SK-N-SH (cell line): ENCODE results near the gene PRKAB1.

Experiments used
- CHD2 ChIP-seq: fragments of 150-350 bp; IDR thresholded peaks from 2 replicates; pipeline ENCODE4 v1.6.1; 2018; ENCODE audit warnings: low read length; ENCODE audit not compliant: partially characterized antibody
- CTCF ChIP-seq: fragments of 200-600 bp; sonication (generic); IDR thresholded peaks from 2 replicates; pipeline ENCODE4 v1.6.1; 2017; ENCODE audit warnings: antibody characterized with exemption, mild to moderate bottlenecking, moderate library complexity
- EP300 ChIP-seq, 2 experiments: IDR thresholded peaks; 2 replicates each; pipeline versions ENCODE4 v1.4.0 to v1.6.1; 2012; ENCODE audit warnings: borderline replicate concordance in 1 of 2, low read depth in 1 of 2, low read length in 1 of 2
- EZH2phosphoT487 ChIP-seq: fragments of 200-600 bp; sonication (generic); IDR thresholded peaks from 2 replicates; pipeline ENCODE4 v1.6.1; 2017; ENCODE audit warnings: low read depth, mixed run types, mild to moderate bottlenecking, antibody characterized with exemption, moderate library complexity, borderline replicate concordance
- GATA2 ChIP-seq: sonication (generic); formaldehyde crosslinking; IDR thresholded peaks from 2 replicates; pipeline ENCODE4 v1.5.0; 2020; ENCODE audit warnings: mild to moderate bottlenecking, missing genetic modification reagents
- JUND ChIP-seq: IDR thresholded peaks from 2 replicates; pipeline ENCODE4 v1.4.0; 2012
- NFIC ChIP-seq: IDR thresholded peaks from 2 replicates; pipeline ENCODE4 v1.4.0; 2012; ENCODE audit warnings: borderline replicate concordance
- PBX3 ChIP-seq: IDR thresholded peaks from 2 replicates; pipeline ENCODE4; 2012
- POLR2AphosphoS5 ChIP-seq: IDR thresholded peaks from 2 replicates; pipeline ENCODE4 v1.6.1; 2012; ENCODE audit warnings: low read depth, low read length
- RAD21 ChIP-seq: IDR thresholded peaks from 2 replicates; pipeline ENCODE4 v1.6.1; 2012; ENCODE audit warnings: mild to moderate bottlenecking, low read length
- RCOR1 ChIP-seq: fragments of 150-350 bp; IDR thresholded peaks from 2 replicates; pipeline ENCODE4 v1.6.1; 2017; ENCODE audit warnings: antibody characterized with exemption, low read length
- SIN3A ChIP-seq: IDR thresholded peaks from 2 replicates; pipeline ENCODE4 v1.6.1; 2012; ENCODE audit warnings: low read depth, mild to moderate bottlenecking, low read length, moderate library complexity, borderline replicate concordance
- TEAD4 ChIP-seq: IDR thresholded peaks from 2 replicates; pipeline ENCODE4 v1.4.0; 2012; ENCODE audit warnings: mild to moderate bottlenecking, borderline replicate concordance; ENCODE audit not compliant: insufficient read depth
- USF1 ChIP-seq: IDR thresholded peaks from 2 replicates; pipeline ENCODE4 v1.4.0; 2012; ENCODE audit warnings: low read depth, borderline replicate concordance

GRCh38 chr12:119627686-119628085 is 40.2 kb upstream of the PRKAB1 start:
- TF ChIP-seq JUND (no peak), NFIC (no peak), CTCF (no peak), GATA2 (CRISPR knock-in tag) (no peak), CHD2 (no peak), TEAD4 (no peak), RCOR1 (no peak), EP300 (IDR thresholded peaks at IDR 0.05; ENCODE audit: borderline replicate concordance in 1 of 2, low read depth in 1 of 2, low read length in 1 of 2) (no peak), RAD21 (no peak), USF1 (no peak), POLR2AphosphoS5 (no peak), EZH2phosphoT487 (no peak), PBX3 (no peak), SIN3A (no peak)
